ENCODE measurements around the gene HLA-A. TPM values are rescaled to one million over a fixed set of nuclear protein-coding genes. Genes with fewer than 3 reads are reported as not detected.

Gene HLA-A
- 252 TPM for total RNA-seq
- long read RNA-seq, transcript HLA-A-203 (8 exons, 1,611 nt): major isoform, 289 of 369 reads
- long read RNA-seq, partial matches to known transcripts: 69 of 369 reads
- long read RNA-seq, other reads (novel, unspliced or antisense): 11 of 369 reads

GRCh38 chr6:29942275-29943052 is at the start of gene HLA-A:
Gene HLA-A, plus strand, starts transcription at chr6:29942532. Its CDS starts 22 bp downstream, at chr6:29942554.
- no peaks in the 10 kb centered on the region for H3K27me3 ChIP-seq (ENCODE audit: low read depth)
- intact Hi-C loops (cut with micrococcal nuclease): no loop called here
- peaks cover 4% of the 10 kb centered on the region for H3K36me3 ChIP-seq
- H3K4me1 ChIP-seq: peaks cover 3% of the 10 kb centered on the region
- no peaks in the 10 kb centered on the region for H3K9me3 ChIP-seq (replicated peaks)
- peak within 1 kb of the TSS; percentile 80 for H3K27ac ChIP-seq (replicated peaks)
- DNase-seq: peak; percentile 92
- peak within 1 kb of the TSS; percentile 62 for H3K4me3 ChIP-seq
- no peak for TF ChIP-seq CTCF (IDR thresholded peaks at IDR 0.05; ENCODE audit: borderline replicate concordance)

- no peak for DNase-seq
- H3K27ac ChIP-seq (replicated peaks): no peak overlapping the region
- peaks cover 1% of the 10 kb centered on the region for H3K4me1 ChIP-seq
- no peak for TF ChIP-seq CTCF (IDR thresholded peaks at IDR 0.05; ENCODE audit: borderline replicate concordance)
- intact Hi-C loops (cut with micrococcal nuclease): no loop called here
- peaks cover 4% of the 10 kb centered on the region for H3K36me3 ChIP-seq
- H3K27me3 ChIP-seq (ENCODE audit: low read depth): no peaks in the 10 kb centered on the region
- no peaks in the 10 kb centered on the region for H3K9me3 ChIP-seq (replicated peaks)
- no peak overlapping the region for H3K4me3 ChIP-seq
Measured at GRCh38 chr6:29892696-29893095, 49.6 kb upstream of the HLA-A start.

GRCh38 chr6:29899281-29899680 is 43.1 kb upstream of the HLA-A start:
- no peak overlapping the region for H3K4me3 ChIP-seq
- DNase-seq: no peak
- H3K36me3 ChIP-seq: no peaks in the 10 kb centered on the region
- TF ChIP-seq CTCF (IDR thresholded peaks at IDR 0.05; ENCODE audit: borderline replicate concordance): no peak
- no peak overlapping the region for H3K27ac ChIP-seq (replicated peaks)
- H3K4me1 ChIP-seq: no peaks in the 10 kb centered on the region
- intact Hi-C loops (cut with micrococcal nuclease): no loop called here
- H3K27me3 ChIP-seq (ENCODE audit: low read depth): no peaks in the 10 kb centered on the region
- no peaks in the 10 kb centered on the region for H3K9me3 ChIP-seq (replicated peaks)

- no peak for TF ChIP-seq CTCF (IDR thresholded peaks at IDR 0.05; ENCODE audit: borderline replicate concordance)
- intact Hi-C loops (cut with micrococcal nuclease): no loop called here
Measured at GRCh38 chr6:29905286-29905685, 37.0 kb upstream of the HLA-A start.

GRCh38 chr6:29907637-29908340 is 34.5 kb upstream of the HLA-A start:
- TF ChIP-seq CTCF (IDR thresholded peaks at IDR 0.05; ENCODE audit: borderline replicate concordance): no peak
- Histone ChIP-seq H3K27me3 (ENCODE audit: low read depth) (no peaks in the 10 kb centered on the region), H3K4me1 (no peaks in the 10 kb centered on the region), H3K27ac (replicated peaks) (no peak overlapping the region), H3K4me3 (no peak overlapping the region), H3K36me3 (no peaks in the 10 kb centered on the region), H3K9me3 (replicated peaks) (no peaks in the 10 kb centered on the region)
- intact Hi-C loops (cut with micrococcal nuclease): no loop called here
- no peak for DNase-seq

More at GRCh38 chr6:29905286-29905685, 37.0 kb upstream of the HLA-A start:
- H3K4me1 ChIP-seq: no peaks in the 10 kb centered on the region
- no peak overlapping the region for H3K4me3 ChIP-seq
- H3K36me3 ChIP-seq: no peaks in the 10 kb centered on the region
- H3K9me3 ChIP-seq (replicated peaks): no peaks in the 10 kb centered on the region
- no peak for DNase-seq
- no peak overlapping the region for H3K27ac ChIP-seq (replicated peaks)
- H3K27me3 ChIP-seq (ENCODE audit: low read depth): no peaks in the 10 kb centered on the region

Data from left ventricle myocardium inferior (tissue), 1 donor.